GM12878 (cell line): Measurements from ENCODE around the gene SPATA16.

ENCODE experiments used
- EP300 ChIP-seq, 2 experiments: fragments of 150-350 bp in 1 of 2; IDR thresholded peaks; 2 replicates each; pipeline ENCODE4 v1.6.1; 2011 to 2012; ENCODE audit warnings: low read depth in 2 of 2, low read length in 2 of 2, borderline replicate concordance in 1 of 2, improper control_type of control experiment in 1 of 2, inconsistent platforms in 1 of 2; ENCODE audit not compliant: control insufficient read depth in 1 of 2
- GABPA ChIP-seq: IDR thresholded peaks from 2 replicates; pipeline ENCODE4 v1.6.1; 2014; ENCODE audit warnings: antibody characterized with exemption, low read depth, mild to moderate bottlenecking, inconsistent platforms
- KAT2A ChIP-seq: conservative IDR thresholded peaks from 2 replicates; pipeline ENCODE4 v1.6.1; 2011; ENCODE audit warnings: low read depth, low read length; ENCODE audit not compliant: control insufficient read depth
- MYC ChIP-seq: IDR thresholded peaks from 2 replicates; pipeline ENCODE4 v1.6.1; 2011; ENCODE audit warnings: mild to moderate bottlenecking, low read length, moderate library complexity, inconsistent platforms; ENCODE audit not compliant: insufficient read depth, insufficient replicate concordance, insufficient read length, severe bottlenecking
- USF2 ChIP-seq: IDR thresholded peaks from 2 replicates; pipeline ENCODE4 v1.6.1; 2011; ENCODE audit warnings: low read depth, low read length, improper control_type of control experiment, borderline replicate concordance

- TF ChIP-seq MYC (no peak), USF2 (no peak), EP300 (IDR thresholded peaks at IDR 0.05; ENCODE audit: borderline replicate concordance in 1 of 2, control insufficient read depth in 1 of 2, low read depth in 2 of 2, low read length in 2 of 2) (no peak), KAT2A (no peak), GABPA (no peak)
These were observed 74.7 kb downstream of the SPATA16 start for GRCh38 chr3:173066044-173067004.
